SKM-1 (cell line): ENCODE results near the gene UGT2B11.
"Not testable (repeated sequence)": the region's sequence is repeated elsewhere in the genome, so short reads cannot be mapped to it uniquely, and the experiment has no call there.

ENCODE experiments used
- DNase-seq: peaks from one replicate; lab custom pipeline; 2025; ENCODE audit not compliant: unreplicated experiment; lab: John Stamatoyannopoulos, UW

Gene UGT2B11

GRCh38 chr4:69214716-69215115, at the start of gene UGT2B11:
Gene UGT2B11 (minus strand): TSS chr4:69214748. CDS start chr4:69214722, 26 bp downstream.
- DNase-seq = no peak

GRCh38 chr4:69253147-69253772, 38.7 kb upstream of the UGT2B11 start:
- not testable (repeated sequence) for DNase-seq

- not testable (repeated sequence) for DNase-seq
Observed at GRCh38 chr4:69250884-69251283, 36.3 kb upstream of the UGT2B11 start.

GRCh38 chr4:69242562-69243240, 28.2 kb upstream of the UGT2B11 start:
- not testable (repeated sequence) for DNase-seq

GRCh38 chr4:69241746-69242145, 27.2 kb upstream of the UGT2B11 start:
- not testable (repeated sequence) for DNase-seq

GRCh38 chr4:69240787-69241186, 26.2 kb upstream of the UGT2B11 start:
- not testable (repeated sequence) for DNase-seq

GRCh38 chr4:69239557-69240168, 25.1 kb upstream of the UGT2B11 start:
- no peak for DNase-seq

GRCh38 chr4:69239092-69239491, 24.5 kb upstream of the UGT2B11 start:
- no peak for DNase-seq

GRCh38 chr4:69224891-69225290, 10.3 kb upstream of the UGT2B11 start:
- no peak for DNase-seq

GRCh38 chr4:69223277-69223676, 8.7 kb upstream of the UGT2B11 start:
- DNase-seq = not testable (repeated sequence)

- DNase-seq = not testable (repeated sequence)
Observed at GRCh38 chr4:69218491-69218890, 3.9 kb upstream of the UGT2B11 start.

GRCh38 chr4:69210911-69211310, 3.6 kb downstream of the UGT2B11 start:
- no peak for DNase-seq

GRCh38 chr4:69198506-69198905, 16.0 kb downstream of the UGT2B11 start:
- not testable (repeated sequence) for DNase-seq

GRCh38 chr4:69196209-69196965, 18.2 kb downstream of the UGT2B11 start:
- DNase-seq = no peak

- no peak for DNase-seq
Observed at GRCh38 chr4:69194166-69194565, 20.4 kb downstream of the UGT2B11 start.

- not testable (repeated sequence) for DNase-seq
Observed at GRCh38 chr4:69191905-69192304, 22.6 kb downstream of the UGT2B11 start.

GRCh38 chr4:69190621-69191020, 23.9 kb downstream of the UGT2B11 start:
- DNase-seq = not testable (repeated sequence)

- not testable (repeated sequence) for DNase-seq
Observed at GRCh38 chr4:69181519-69182169, 32.9 kb downstream of the UGT2B11 start.

GRCh38 chr4:69179817-69180216, 34.7 kb downstream of the UGT2B11 start:
- not testable (repeated sequence) for DNase-seq

GRCh38 chr4:69178751-69179205, 35.8 kb downstream of the UGT2B11 start:
- not testable (repeated sequence) for DNase-seq
